GM19463 (cell line): ENCODE measurements around the gene CCDC32.
A peak's percentile ranks its signal among the peaks of the same experiment; 100 is the strongest.

Source experiments
- ATAC-seq: cut with Tn5 transposase; IDR thresholded peaks from one replicate; pipeline ENCODE4 v1.9.1; 2021; ENCODE audit warnings: mild to moderate bottlenecking, moderate library complexity; ENCODE audit not compliant: unreplicated experiment

Gene CCDC32

GRCh38 chr15:40513609-40514008, 51.2 kb downstream of the CCDC32 start:
- ATAC-seq, result no peak

DNA sequence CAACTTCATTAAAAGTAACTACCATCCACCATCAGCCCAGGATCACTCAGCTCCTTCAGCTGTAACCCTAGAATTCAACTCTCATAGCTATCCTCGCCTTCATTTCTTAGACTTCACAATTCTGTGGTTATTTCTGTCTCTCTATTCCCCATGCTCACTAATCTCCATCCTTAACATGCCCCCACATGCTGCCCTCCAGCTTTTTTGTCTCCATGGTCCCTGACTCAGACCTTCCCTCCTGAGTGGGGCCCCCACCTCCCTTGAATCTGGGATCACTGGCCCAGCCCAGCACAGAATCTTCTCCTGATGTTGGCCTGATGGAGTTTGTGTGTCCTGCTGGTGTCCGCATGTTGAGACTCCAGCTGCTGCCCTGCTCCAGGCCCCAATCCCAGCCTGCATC, 52.4 kb downstream of the CCDC32 start:
- ATAC-seq, result no peak

GRCh38 chr15:40511472-40512133, 53.2 kb downstream of the CCDC32 start:
- peak; percentile 52 for ATAC-seq

GRCh38 chr15:40511093-40511471, 53.8 kb downstream of the CCDC32 start:
- ATAC-seq, result peak; percentile 55

DNA sequence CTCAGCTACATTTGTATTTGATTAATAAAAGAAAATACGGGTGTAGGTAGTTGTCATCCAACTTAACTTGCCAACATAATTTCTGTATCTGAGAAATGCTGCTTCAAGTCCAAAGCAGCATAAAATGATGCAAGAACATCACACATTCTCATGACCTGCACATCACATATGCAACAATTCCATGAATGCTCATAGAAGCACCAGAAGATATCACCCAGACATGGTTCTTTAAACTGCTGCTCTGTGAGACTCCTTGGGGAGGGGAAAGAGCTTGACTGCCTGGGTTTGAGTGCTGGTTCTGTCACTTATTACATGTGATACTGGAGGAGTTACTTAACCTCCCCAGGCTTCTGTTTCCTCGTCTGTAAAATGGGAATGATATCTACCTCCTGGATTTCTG, 54.6 kb downstream of the CCDC32 start:
- no peak for ATAC-seq

DNA sequence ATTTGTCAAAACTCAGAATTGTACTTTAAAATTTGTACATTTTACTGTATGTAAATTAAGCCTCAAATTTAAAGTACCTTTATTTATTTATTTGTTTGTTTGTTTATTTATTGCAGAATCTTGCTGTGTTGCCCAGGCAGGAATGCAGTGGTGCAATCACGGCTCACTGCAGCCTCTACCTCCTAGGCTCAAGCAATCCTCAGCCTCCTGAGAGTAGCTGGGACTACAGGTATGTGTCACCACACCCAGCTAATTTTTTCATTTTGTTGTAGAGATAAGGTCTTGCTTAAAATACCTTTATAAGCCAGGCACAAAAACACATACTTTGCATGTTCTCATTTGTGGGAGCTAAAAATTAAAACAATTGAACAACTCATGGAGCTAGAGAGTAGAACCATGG, 56.6 kb downstream of the CCDC32 start:
- ATAC-seq, result no peak

GRCh38 chr15:40506964-40507571, 57.8 kb downstream of the CCDC32 start:
- peak; percentile 49 for ATAC-seq
